HCT116 (cell line): ENCODE results near the gene ZNF426.

Experiments used
- CTCF ChIP-seq, 3 experiments: fragments of 200-600 bp in 1 of 3; sonication (generic) in 1 of 3; IDR thresholded peaks in 2 of 3; conservative IDR thresholded peaks in 1 of 3; 2 replicates each; pipeline ENCODE4 v1.5.1; 2012 to 2017; ENCODE audit warnings: low read depth in 2 of 3, low read length in 2 of 3, antibody characterized with exemption in 1 of 3, borderline replicate concordance in 1 of 3, control low read depth in 1 of 3, mild to moderate bottlenecking in 1 of 3, mixed read lengths in 1 of 3, mixed run types in 1 of 3, moderate library complexity in 1 of 3; ENCODE audit not compliant: insufficient read depth in 1 of 3
- EZH2 ChIP-seq: fragments of 200-600 bp; sonication (generic); IDR thresholded peaks from 2 replicates; pipeline ENCODE4 v1.6.1; 2017; ENCODE audit warnings: antibody characterized with exemption, mixed run types
- POLR2A ChIP-seq: IDR thresholded peaks from 2 replicates; pipeline ENCODE4 v1.7.0; 2011; ENCODE audit warnings: borderline replicate concordance; ENCODE audit not compliant: insufficient read depth, insufficient read length; ENCODE audit errors: extremely low read depth

- TF ChIP-seq CTCF (IDR thresholded peaks at IDR 0.05 in 2 of 3, conservative IDR thresholded peaks at IDR 0.05 in 1 of 3; ENCODE audit: borderline replicate concordance in 1 of 3, insufficient read depth in 1 of 3, low read depth in 2 of 3, low read length in 2 of 3) (no peak), POLR2A (no peak), EZH2 (no peak)
Observed at GRCh38 chr19:9538183-9539058, at the start of gene ZNF426.
